ENCODE results near the gene GABARAPL1. TPM values are rescaled to one million over a fixed set of nuclear protein-coding genes. Genes with fewer than 3 reads are reported as not detected.
"Not testable (repeated sequence)": the region's sequence is repeated elsewhere in the genome, so short reads cannot be mapped to it uniquely, and the experiment has no call there.

GABARAPL1 gene
- total and polyA plus RNA-seq, 2 donors (not counting 1 experiment from before 2014, with no cell fraction given), result 4.5 to 11.9 TPM

DNA sequence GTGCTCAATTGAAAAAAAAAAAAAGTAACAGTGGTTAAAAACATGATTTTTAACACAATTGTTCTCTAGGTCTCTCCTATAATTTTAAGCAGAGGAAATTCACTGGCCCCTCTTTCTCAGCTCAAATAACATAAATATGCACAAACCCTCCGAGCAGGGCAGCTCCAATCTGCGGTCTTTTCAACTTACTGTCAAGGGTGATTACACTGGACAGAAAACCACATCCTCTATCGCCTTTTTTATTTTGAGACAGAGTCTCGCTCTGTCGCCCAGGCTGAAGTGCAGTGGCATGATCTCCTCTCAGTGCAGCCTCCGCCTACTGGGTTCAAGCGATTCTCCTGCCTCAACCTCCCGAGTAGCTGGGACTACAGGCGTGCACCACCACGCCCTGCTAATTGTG lies 16.5 kb upstream of the GABARAPL1 start:
- peaks cover 17% of the 10 kb centered on the region for H3K4me1 Mint-ChIP-seq
- Histone ChIP-seq H3K36me3 (replicated peaks in 1 of 2; ENCODE audit: control extremely low read depth in 1 of 2, control insufficient read depth in 1 of 2, extremely low read depth in 1 of 2, insufficient read depth in 2 of 2, low read length in 1 of 2) (no peaks in the 10 kb centered on the region), H3K4me2 (replicated peaks; ENCODE audit: low read depth, low read length, poor library complexity, severe bottlenecking) (peak overlapping the region; percentile 59), H2AFZ (ENCODE audit: insufficient read depth, low read depth, low read length, poor library complexity, severe bottlenecking) (no peak overlapping the region), H3K9me3 (ENCODE audit: control extremely low read depth in 1 of 3, control insufficient read depth in 2 of 3, insufficient read depth in 1 of 3, low read length in 2 of 3) (peaks cover 0 to 4% (median 1%) of the 10 kb centered on the region in 3 donors), H3K4me3 (ENCODE audit: control extremely low read depth in 1 of 5, extremely low read depth in 1 of 5, insufficient read depth in 1 of 5, low read depth in 2 of 5, low read length in 4 of 5) (peak overlapping the region in 1 of 5 experiments; percentile 20), H3K79me2 (ENCODE audit: control insufficient read depth, insufficient read depth, low read length) (no peaks in the 10 kb centered on the region), H3K9ac (ENCODE audit: low read length) (no peak overlapping the region), H3K27ac (ENCODE audit: low read length in 2 of 2) (no peak overlapping the region), H3K4me1 (ENCODE audit: control insufficient read depth in 2 of 2, insufficient read depth in 2 of 2, low read length in 2 of 2) (peaks cover 14 to 17% of the 10 kb centered on the region in 2 donors), H4K20me1 (ENCODE audit: control insufficient read depth, insufficient read depth, low read length, poor library complexity, severe bottlenecking) (no peaks in the 10 kb centered on the region), H3K27me3 (replicated peaks in 1 of 4; ENCODE audit: control extremely low read depth in 1 of 4, control insufficient read depth in 3 of 4, insufficient read depth in 4 of 4, low read length in 3 of 4) (peaks cover 0 to 39% (median 30%) of the 10 kb centered on the region in 4 experiments)
- POLR2A ChIA-PET, result interaction anchor here (1.1 kb wide), 1 partner anchor 18 kb away, joined by 3 read pairs; no protein-coding TSS in a partner anchor
- peak overlapping the region; percentile 3 for H3K4me3 Mint-ChIP-seq
- no peak for TF ChIP-seq EZH2 (IDR thresholded peaks at IDR 0.05; ENCODE audit: borderline replicate concordance, insufficient read depth, low read depth, low read length, poor library complexity, severe bottlenecking)
- TF ChIP-seq, protein P1, sequence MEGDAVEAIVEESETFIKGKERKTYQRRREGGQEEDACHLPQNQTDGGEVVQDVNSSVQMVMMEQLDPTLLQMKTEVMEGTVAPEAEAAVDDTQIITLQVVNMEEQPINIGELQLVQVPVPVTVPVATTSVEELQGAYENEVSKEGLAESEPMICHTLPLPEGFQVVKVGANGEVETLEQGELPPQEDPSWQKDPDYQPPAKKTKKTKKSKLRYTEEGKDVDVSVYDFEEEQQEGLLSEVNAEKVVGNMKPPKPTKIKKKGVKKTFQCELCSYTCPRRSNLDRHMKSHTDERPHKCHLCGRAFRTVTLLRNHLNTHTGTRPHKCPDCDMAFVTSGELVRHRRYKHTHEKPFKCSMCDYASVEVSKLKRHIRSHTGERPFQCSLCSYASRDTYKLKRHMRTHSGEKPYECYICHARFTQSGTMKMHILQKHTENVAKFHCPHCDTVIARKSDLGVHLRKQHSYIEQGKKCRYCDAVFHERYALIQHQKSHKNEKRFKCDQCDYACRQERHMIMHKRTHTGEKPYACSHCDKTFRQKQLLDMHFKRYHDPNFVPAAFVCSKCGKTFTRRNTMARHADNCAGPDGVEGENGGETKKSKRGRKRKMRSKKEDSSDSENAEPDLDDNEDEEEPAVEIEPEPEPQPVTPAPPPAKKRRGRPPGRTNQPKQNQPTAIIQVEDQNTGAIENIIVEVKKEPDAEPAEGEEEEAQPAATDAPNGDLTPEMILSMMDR (IDR thresholded peaks at IDR 0.05), result no peak
- no peaks in the 10 kb centered on the region for H3K9me3 Mint-ChIP-seq (ENCODE audit: insufficient read depth)
- intact Hi-C loops (cut with micrococcal nuclease), result loop anchor here (10.0 kb wide), 1 partner anchor 161 kb away; the partner anchor contains the start of gene CLEC9A
- DNase-seq, result peak; percentile 57
- H3K27ac Mint-ChIP-seq, result no peak overlapping the region
- H3K27me3 Mint-ChIP-seq, result peaks cover 56% of the 10 kb centered on the region
- WGBS (ENCODE audit: insufficient coverage), result 5% methylated on average over 7 of the region's 10 CpGs
- CTCF ChIA-PET, result interaction anchor here (0.5 to 1.5 kb wide), 5 partner anchors 9 to 574 kb away, joined by 3 to 8 read pairs (median 3); no protein-coding TSS in a partner anchor
- peak; percentile 91 for ATAC-seq (ENCODE audit: low read depth)

DNA sequence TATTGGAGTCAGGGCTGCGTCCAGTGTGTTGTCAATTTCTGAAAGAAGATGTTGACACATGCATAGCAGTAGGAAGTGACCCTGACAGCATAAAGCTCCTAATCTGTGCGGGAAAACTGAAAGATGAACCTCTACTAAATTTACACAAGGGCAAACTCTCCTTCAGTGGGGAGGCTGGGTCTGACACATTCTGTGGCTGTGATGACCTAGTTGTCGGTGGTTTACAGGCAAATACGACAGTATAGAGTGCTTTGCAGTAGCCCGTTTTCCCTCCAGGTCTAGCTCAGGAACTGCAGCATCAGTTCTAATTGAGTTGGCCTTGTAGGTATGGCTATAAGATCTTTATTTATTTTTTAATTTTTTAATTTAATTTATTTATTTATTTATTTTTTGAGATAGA lies 14.8 kb upstream of the GABARAPL1 start:
- H3K27me3 Mint-ChIP-seq, result peaks cover 53% of the 10 kb centered on the region
- Histone ChIP-seq H3K9me3 (ENCODE audit: control extremely low read depth in 1 of 3, control insufficient read depth in 2 of 3, insufficient read depth in 1 of 3, low read length in 2 of 3) (peaks cover 0 to 4% (median 0%) of the 10 kb centered on the region in 3 donors), H2AFZ (ENCODE audit: insufficient read depth, low read depth, low read length, poor library complexity, severe bottlenecking) (no peak overlapping the region), H3K4me1 (ENCODE audit: control insufficient read depth in 2 of 2, insufficient read depth in 2 of 2, low read length in 2 of 2) (peaks cover 14 to 17% of the 10 kb centered on the region in 2 donors), H3K79me2 (ENCODE audit: control insufficient read depth, insufficient read depth, low read length) (no peaks in the 10 kb centered on the region), H3K36me3 (replicated peaks in 1 of 2; ENCODE audit: control extremely low read depth in 1 of 2, control insufficient read depth in 1 of 2, extremely low read depth in 1 of 2, insufficient read depth in 2 of 2, low read length in 1 of 2) (no peaks in the 10 kb centered on the region), H3K4me3 (ENCODE audit: control extremely low read depth in 1 of 5, extremely low read depth in 1 of 5, insufficient read depth in 1 of 5, low read depth in 2 of 5, low read length in 4 of 5) (no peak overlapping the region), H4K20me1 (ENCODE audit: control insufficient read depth, insufficient read depth, low read length, poor library complexity, severe bottlenecking) (no peaks in the 10 kb centered on the region), H3K4me2 (replicated peaks; ENCODE audit: low read depth, low read length, poor library complexity, severe bottlenecking) (no peak overlapping the region), H3K27ac (ENCODE audit: low read length in 2 of 2) (no peak overlapping the region), H3K9ac (ENCODE audit: low read length) (no peak overlapping the region), H3K27me3 (replicated peaks in 1 of 4; ENCODE audit: control extremely low read depth in 1 of 4, control insufficient read depth in 3 of 4, insufficient read depth in 4 of 4, low read length in 3 of 4) (peaks cover 0 to 33% (median 21%) of the 10 kb centered on the region in 4 experiments)
- TF ChIP-seq EZH2 (IDR thresholded peaks at IDR 0.05; ENCODE audit: borderline replicate concordance, insufficient read depth, low read depth, low read length, poor library complexity, severe bottlenecking), result no peak
- TF ChIP-seq, protein P1 (IDR thresholded peaks at IDR 0.05), result no peak
- ATAC-seq (ENCODE audit: low read depth) (no peak), DNase-seq (no peak)
- ChIA-PET CTCF (no interaction called here), POLR2A (no interaction called here)
- H3K9me3 Mint-ChIP-seq (ENCODE audit: insufficient read depth), result no peaks in the 10 kb centered on the region
- intact Hi-C loops (cut with micrococcal nuclease), result loop anchor here (10.0 kb wide), 1 partner anchor 163 kb away; the partner anchor contains the start of gene CLEC9A
- no CpG with 5 or more reads among the region's 5 CpGs for WGBS (ENCODE audit: insufficient coverage)
- no peak overlapping the region for H3K27ac Mint-ChIP-seq
- H3K4me1 Mint-ChIP-seq, result peaks cover 17% of the 10 kb centered on the region
- no peak overlapping the region for H3K4me3 Mint-ChIP-seq

- DNase-seq; H3K4me3 ChIP-seq (ENCODE audit: control extremely low read depth in 1 of 5, extremely low read depth in 1 of 5, insufficient read depth in 1 of 5, low read depth in 2 of 5, low read length in 4 of 5); H3K4me3 Mint-ChIP-seq; H3K27me3 ChIP-seq (replicated peaks in 1 of 4; ENCODE audit: control extremely low read depth in 1 of 4, control insufficient read depth in 3 of 4, insufficient read depth in 4 of 4, low read length in 3 of 4); H3K9me3 ChIP-seq (ENCODE audit: control extremely low read depth in 1 of 3, control insufficient read depth in 2 of 3, insufficient read depth in 1 of 3, low read length in 2 of 3); H3K4me1 ChIP-seq (ENCODE audit: control insufficient read depth in 2 of 2, insufficient read depth in 2 of 2, low read length in 2 of 2); H3K9ac ChIP-seq (ENCODE audit: low read length); H3K36me3 ChIP-seq (replicated peaks in 1 of 2; ENCODE audit: control extremely low read depth in 1 of 2, control insufficient read depth in 1 of 2, extremely low read depth in 1 of 2, insufficient read depth in 2 of 2, low read length in 1 of 2); H3K79me2 ChIP-seq (ENCODE audit: control insufficient read depth, insufficient read depth, low read length); intact Hi-C loops (cut with micrococcal nuclease); ATAC-seq (ENCODE audit: low read depth); H2AFZ ChIP-seq (ENCODE audit: insufficient read depth, low read depth, low read length, poor library complexity, severe bottlenecking); H3K4me2 ChIP-seq (replicated peaks; ENCODE audit: low read depth, low read length, poor library complexity, severe bottlenecking); H3K4me1 Mint-ChIP-seq; POLR2A ChIA-PET; H3K27ac ChIP-seq (ENCODE audit: low read length in 2 of 2); H3K27ac Mint-ChIP-seq; H3K9me3 Mint-ChIP-seq (ENCODE audit: insufficient read depth); H4K20me1 ChIP-seq (ENCODE audit: control insufficient read depth, insufficient read depth, low read length, poor library complexity, severe bottlenecking); CTCF ChIA-PET: not testable (repeated sequence)
- peaks cover 30% of the 10 kb centered on the region for H3K27me3 Mint-ChIP-seq
- WGBS (ENCODE audit: insufficient coverage), result no CpG with 5 or more reads among the region's 2 CpGs
Measured at GRCh38 chr12:10204495-10204894, 8.2 kb upstream of the GABARAPL1 start.
